IPS-11a (cell line): ENCODE data around the gene MTHFD2L.

ENCODE experiments used
- H3K4me3 ChIP-seq: one replicate; pipeline ENCODE4 v1.5.1; 2013; ENCODE audit warnings: low read depth, low read length, control low read depth

The MTHFD2L gene

DNA sequence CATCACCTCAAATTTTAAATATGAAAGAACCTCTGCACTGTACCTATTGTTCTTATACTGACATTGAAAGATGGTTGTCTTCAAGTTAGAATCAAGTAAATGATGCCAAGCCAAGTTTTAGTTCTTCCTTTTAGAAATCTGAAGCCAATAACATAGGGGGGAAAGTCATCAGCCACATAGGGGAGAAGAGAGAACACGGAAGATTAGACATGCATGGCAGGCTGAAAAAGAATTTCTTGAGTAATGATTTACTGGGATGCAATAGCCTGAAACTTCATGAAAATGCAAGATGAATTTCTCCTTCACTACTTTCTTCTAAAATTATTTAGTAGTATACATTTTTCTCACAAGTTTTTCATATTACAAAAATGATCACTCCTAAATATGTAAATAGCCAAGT, 136.8 kb downstream of the MTHFD2L start:
- no peak overlapping the region for H3K4me3 ChIP-seq

GRCh38 chr4:74297539-74297938, 139.6 kb downstream of the MTHFD2L start:
- H3K4me3 ChIP-seq, result no peak overlapping the region

DNA sequence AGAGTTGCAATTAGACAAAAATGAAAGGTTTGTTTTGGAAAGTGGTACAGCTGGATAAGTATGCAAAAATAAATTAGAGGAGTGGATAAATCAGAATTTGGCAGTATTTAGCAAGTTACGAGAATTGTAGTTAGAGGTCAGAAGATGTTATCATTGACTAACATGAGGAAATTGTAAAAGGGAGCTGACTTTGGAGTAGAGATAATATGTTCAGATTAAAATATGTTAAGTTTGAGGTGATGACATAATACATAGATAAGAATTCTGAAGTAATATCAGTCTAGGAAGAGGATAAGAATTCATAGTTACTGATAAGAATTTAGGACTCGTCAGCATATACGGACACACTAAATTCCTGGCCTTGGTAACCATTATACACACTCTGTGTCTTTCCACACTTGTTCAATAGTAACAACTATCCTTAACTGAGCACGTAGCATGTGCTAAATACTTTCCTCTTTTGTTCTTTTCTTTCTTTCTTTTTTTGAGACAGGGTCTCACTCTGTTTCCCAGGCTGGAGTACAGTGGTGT, 146.2 kb downstream of the MTHFD2L start:
- no peak overlapping the region for H3K4me3 ChIP-seq

GRCh38 chr4:74305000-74305399, 147.1 kb downstream of the MTHFD2L start:
- no peak overlapping the region for H3K4me3 ChIP-seq

DNA sequence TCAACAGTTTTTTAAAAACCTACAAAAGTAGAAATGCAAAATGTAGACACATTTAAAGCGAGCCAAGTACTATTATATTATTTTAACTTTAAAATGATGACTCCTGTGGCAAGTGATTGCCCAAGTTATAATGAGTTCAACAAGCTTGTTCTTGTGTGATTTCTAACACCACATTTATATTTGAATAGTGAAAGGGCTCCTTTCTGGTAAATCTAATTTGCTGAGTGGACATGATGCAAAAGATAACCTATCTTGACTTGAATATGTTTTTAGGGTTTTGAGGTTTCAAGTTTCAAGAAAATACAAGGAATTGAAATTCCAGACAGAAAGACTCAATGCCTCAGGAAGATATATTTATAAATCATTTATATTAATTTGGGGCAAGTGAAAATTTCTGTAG, 149.3 kb downstream of the MTHFD2L start:
- H3K4me3 ChIP-seq, result no peak overlapping the region

GRCh38 chr4:74308215-74308614, 150.3 kb downstream of the MTHFD2L start, which contains the start of gene EPGN:
TSS of gene EPGN (plus strand) at chr4:74308470. CDS start at chr4:74308534, 64 bp downstream.
- H3K4me3 ChIP-seq, result no peak within 1 kb of the TSS

DNA sequence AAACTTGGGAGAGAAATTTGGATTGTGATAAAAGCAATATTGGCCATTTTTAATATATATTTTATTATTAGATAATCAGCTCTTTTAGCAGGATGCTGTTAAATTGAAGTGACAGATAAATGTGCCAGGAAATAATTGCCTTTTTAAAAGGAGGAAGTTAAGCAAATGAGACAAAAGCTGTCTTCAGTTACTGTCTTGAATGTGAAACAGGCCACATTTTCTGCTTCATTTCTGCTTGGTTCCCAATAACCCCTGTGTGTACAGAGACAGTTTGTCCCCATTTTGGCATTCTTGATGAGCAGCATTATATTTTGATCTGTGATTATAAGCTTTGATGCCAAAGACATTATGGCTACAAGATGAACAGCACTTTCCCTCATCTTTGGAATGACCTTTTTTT, 151.3 kb downstream of the MTHFD2L start:
- no peak overlapping the region for H3K4me3 ChIP-seq

DNA sequence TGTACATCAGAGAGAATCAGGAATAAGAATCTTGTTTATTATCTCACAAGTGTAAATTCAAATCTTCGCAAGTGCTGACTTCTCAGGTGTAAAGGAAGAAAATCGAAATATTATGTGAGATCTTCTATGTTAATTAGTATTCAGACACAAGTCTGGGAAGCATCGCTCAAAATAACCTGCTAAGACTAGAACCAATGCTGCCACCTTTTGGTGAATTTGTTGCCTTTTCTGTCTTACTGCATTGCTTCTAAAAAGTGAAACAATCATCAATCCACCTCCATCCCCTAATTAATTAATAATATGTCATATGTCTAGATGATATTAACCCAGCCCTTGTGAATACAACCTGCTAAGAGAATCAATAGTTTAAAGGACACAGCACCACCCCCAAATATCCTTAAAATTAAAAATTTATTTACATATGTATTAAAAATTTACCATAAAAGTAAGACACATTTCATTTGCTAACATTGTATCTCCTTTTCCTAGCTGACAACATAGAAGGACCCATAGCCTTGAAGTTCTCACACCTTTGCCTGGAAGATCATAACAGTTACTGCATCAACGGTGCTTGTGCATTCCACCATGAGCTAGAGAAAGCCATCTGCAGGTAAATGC, 153.9 kb downstream of the MTHFD2L start:
- H3K4me3 ChIP-seq, result no peak overlapping the region

- no peak overlapping the region for H3K4me3 ChIP-seq
These were observed 156.4 kb downstream of the MTHFD2L start for GRCh38 chr4:74314329-74314728.

DNA sequence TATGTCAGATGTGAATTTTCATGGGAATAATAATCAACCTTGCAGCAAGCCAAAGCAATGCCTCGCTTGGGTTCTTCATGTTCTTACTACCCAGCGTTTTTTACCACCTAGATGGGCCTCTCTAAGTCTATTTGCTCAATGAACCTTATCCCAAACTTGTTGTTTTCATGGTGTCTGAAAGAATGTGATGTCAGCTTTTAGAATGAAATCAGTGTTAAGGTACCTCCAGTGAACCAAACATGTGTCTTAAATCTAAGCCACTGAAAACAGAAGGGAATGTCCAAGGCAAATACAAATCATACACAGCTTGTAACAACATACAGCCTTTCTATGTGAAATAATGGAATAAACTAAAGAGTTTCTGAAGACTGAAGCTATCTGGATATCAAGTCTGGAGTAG, 157.0 kb downstream of the MTHFD2L start:
- H3K4me3 ChIP-seq, result no peak overlapping the region

DNA sequence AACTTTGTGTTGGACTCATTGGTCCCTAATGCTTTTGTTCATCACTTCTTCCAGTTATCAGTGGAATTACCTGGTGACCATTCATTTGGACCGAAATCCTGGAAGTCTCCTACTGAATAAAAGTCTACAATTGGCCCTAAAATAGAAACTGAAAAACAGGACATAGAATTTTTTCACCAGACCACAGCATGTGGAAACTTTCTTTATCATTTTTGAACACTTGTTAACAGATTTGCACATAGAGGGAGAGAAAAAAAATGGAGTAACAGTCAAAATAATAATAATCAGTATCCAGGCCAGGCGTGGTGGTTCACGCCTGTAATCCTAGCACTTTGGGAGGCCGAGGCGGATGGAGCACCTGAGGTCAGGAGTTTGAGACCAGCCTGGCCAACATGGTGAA, 157.5 kb downstream of the MTHFD2L start:
- H3K4me3 ChIP-seq, result no peak overlapping the region

GRCh38 chr4:74316397-74316796, 158.5 kb downstream of the MTHFD2L start:
- no peak overlapping the region for H3K4me3 ChIP-seq

DNA sequence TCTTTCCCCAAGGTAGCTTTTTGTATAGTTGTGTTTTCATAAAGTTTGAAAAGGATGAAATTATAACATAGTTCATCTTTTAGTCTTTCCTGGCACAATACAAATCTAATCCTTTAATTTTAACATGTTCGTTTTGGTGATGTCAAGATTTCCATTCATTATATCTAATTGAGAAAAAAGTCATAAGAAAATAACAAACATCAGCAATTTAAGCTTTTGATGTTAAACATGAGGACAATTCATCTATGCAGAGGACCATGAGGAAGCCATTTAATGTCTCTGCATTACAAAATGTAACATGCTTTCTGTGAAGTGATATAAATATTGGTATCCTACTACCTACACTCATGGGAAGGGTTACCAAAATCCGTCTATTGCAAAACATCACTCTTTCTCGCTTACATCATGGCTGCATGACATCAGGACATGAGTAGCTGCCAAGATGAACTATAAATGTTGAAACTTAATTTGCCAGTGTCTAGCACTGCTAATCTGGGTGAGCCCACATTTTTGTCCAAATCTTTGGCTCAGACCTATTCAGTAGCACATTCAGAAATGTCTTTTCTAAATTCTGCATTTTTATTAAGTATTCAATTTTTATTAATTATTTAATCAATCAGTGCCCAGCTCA, 159.8 kb downstream of the MTHFD2L start:
- no peak overlapping the region for H3K4me3 ChIP-seq

- no peak overlapping the region for H3K4me3 ChIP-seq
These were observed 160.4 kb downstream of the MTHFD2L start for GRCh38 chr4:74318276-74318675.

DNA sequence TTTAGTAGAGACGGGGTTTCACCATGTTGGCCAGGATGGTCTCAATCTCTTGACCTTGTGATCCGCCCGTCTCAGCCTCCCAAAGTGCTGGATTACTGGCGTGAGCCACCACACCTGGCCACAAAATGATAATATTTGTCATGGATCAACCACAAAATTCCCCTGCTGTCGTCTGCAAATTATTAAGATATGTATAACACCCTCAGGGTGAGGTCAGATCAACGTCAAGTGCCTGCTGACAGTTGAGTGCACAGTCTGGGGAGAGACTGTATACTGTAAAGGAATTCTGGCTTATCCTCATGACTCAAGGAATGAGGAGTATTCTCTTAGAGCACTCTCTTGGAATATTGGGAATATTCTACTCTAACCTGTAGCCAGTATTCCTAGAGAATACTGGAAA, 161.6 kb downstream of the MTHFD2L start:
- H3K4me3 ChIP-seq, result no peak overlapping the region

DNA sequence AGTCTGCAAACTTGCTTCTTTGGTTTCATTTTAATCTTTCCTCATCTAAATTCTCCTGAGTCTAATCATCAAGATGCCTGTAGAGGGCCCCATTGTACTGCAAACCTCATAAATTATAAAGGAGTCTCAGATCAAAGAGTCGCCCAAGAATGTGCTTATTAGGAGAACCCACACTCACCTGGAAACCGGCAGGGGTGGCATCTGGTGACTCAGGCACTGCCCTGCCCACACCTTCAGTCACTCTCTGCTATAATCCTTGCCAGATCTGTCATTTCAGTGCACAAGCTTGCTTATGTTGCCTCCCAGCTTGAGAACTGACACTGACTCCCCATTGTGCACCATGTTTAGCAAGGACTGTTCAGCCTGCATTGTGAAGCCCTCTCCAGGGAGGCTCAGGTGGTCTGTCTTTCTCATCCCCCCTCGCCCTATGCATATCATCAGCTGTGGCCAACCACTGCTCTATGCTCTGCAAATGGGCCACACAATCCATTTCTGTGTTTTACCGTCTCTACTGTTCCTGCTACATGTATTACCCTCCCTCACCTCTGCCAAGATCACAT, 162.7 kb downstream of the MTHFD2L start:
- H3K4me3 ChIP-seq, result no peak overlapping the region

- H3K4me3 ChIP-seq, result no peak overlapping the region
These were observed 164.4 kb downstream of the MTHFD2L start for GRCh38 chr4:74322301-74322700.

DNA sequence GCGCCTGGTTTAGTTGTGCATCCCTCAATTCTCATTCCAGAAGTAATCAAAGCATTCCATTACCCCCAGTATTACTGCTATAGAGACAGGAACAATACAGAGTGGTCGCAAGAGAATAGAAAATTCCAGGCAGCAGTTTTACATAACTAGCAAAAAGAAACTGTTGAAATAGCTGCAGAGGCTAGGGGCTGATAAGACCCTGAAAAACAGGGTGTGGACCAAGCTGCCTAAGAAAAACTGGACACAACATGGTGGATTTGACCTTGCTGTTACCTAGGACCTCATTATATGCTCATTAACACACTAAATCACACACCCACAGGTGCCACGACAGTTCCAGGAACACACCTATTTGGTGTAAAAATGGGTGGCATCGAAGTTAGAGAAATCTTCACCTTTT, 165.7 kb downstream of the MTHFD2L start:
- H3K4me3 ChIP-seq, result no peak overlapping the region

DNA sequence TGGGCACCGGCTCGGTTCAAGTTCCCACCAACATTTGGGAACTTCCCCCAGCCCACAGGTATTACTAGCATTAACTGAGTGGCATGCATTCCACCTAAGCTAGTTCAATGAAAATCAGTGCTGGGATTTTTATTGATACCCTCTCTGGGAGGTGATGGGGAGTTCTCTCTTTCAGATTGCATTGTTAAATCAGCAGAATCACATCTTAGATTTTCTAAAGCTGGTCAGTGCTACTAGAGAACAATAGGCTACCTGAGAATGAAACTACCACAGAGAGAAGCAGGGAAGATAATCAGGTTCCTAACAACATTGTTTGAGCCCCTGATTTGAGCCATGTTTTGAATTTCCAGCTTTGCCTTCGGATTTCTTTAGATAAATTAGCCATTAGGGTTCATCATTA, 166.3 kb downstream of the MTHFD2L start:
- no peak overlapping the region for H3K4me3 ChIP-seq

GRCh38 chr4:74325886-74326285, 168.0 kb downstream of the MTHFD2L start:
- no peak overlapping the region for H3K4me3 ChIP-seq

GRCh38 chr4:74327762-74328161, 169.8 kb downstream of the MTHFD2L start:
- H3K4me3 ChIP-seq, result no peak overlapping the region

- H3K4me3 ChIP-seq, result no peak overlapping the region
These were observed 170.6 kb downstream of the MTHFD2L start for GRCh38 chr4:74328501-74328900.
